Endothelial cell of umbilical vein (primary cell): ENCODE results near the gene UIMC1.

Experiments used
- MYC ChIP-seq: IDR thresholded peaks from one replicate; pipeline ENCODE4 v1.6.1; 2011; ENCODE audit warnings: mild to moderate bottlenecking, low read depth, low read length
- TF ChIP-seq, protein P1 (sequence below), 2 donors: IDR thresholded peaks; 1 replicate in 1 of 2; 2 replicates in 1 of 2; pipeline ENCODE4 v1.5.1; 2011; ENCODE audit warnings: low read length in 2 of 2, mild to moderate bottlenecking in 2 of 2, moderate library complexity in 2 of 2, control low read depth in 1 of 2, inconsistent platforms in 1 of 2, low read depth in 1 of 2; ENCODE audit not compliant: insufficient read depth in 1 of 2; ENCODE audit errors: extremely low read depth in 1 of 2

DNA sequence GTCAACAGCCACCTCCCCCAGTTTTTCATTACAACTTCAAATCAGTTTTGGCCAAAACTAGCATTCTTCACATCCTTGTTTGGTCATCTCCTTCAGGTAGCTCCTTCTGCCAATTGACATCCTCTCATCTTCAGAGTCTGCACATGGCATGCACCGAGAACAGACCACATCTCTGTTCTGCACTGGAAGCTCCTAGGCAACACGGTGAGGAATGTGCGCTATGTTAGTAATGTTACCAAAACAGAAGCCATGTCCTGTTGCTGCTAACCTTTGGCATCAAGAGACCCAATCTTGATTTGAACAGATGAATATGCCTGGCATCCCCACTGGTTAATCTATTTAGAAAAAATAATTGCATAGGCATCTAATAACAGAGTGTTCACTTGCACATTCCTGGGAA lies 102.3 kb downstream of the UIMC1 start:
- TF ChIP-seq, protein P1, sequence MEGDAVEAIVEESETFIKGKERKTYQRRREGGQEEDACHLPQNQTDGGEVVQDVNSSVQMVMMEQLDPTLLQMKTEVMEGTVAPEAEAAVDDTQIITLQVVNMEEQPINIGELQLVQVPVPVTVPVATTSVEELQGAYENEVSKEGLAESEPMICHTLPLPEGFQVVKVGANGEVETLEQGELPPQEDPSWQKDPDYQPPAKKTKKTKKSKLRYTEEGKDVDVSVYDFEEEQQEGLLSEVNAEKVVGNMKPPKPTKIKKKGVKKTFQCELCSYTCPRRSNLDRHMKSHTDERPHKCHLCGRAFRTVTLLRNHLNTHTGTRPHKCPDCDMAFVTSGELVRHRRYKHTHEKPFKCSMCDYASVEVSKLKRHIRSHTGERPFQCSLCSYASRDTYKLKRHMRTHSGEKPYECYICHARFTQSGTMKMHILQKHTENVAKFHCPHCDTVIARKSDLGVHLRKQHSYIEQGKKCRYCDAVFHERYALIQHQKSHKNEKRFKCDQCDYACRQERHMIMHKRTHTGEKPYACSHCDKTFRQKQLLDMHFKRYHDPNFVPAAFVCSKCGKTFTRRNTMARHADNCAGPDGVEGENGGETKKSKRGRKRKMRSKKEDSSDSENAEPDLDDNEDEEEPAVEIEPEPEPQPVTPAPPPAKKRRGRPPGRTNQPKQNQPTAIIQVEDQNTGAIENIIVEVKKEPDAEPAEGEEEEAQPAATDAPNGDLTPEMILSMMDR (IDR thresholded peaks at IDR 0.05; ENCODE audit: extremely low read depth in 1 of 2, insufficient read depth in 1 of 2, low read depth in 1 of 2, low read length in 2 of 2): no peak
- TF ChIP-seq MYC: no peak
